Measurements from ENCODE around the gene RBFA.
"Not testable (repeated sequence)": the region's sequence is repeated elsewhere in the genome, so short reads cannot be mapped to it uniquely, and the experiment has no call there.

RBFA gene

GRCh38 chr18:79988451-79989194 is 45.6 kb upstream of the RBFA start, which contains the start of gene TXNL4A:
TXNL4A (minus strand) TSS chr18:79988563; CDS start chr18:79988392, 171 bp downstream.
- no peaks in the 10 kb centered on the region for H3K27me3 ChIP-seq (replicated peaks)
- peak within 1 kb of the TSS; percentile 80 for H3K27ac ChIP-seq
- in situ Hi-C loops (cut with HindIII; ENCODE audit: low pct_ligation_motif_present, low sequenced_read_pairs): no loop called here
- peak within 1 kb of the TSS; percentile 79 for H3K4me3 ChIP-seq (ENCODE audit: low read depth, low read length)
- peak; percentile 75 for DNase-seq
- no peaks in the 10 kb centered on the region for H3K36me3 ChIP-seq (replicated peaks)
- TF ChIP-seq, protein P1, sequence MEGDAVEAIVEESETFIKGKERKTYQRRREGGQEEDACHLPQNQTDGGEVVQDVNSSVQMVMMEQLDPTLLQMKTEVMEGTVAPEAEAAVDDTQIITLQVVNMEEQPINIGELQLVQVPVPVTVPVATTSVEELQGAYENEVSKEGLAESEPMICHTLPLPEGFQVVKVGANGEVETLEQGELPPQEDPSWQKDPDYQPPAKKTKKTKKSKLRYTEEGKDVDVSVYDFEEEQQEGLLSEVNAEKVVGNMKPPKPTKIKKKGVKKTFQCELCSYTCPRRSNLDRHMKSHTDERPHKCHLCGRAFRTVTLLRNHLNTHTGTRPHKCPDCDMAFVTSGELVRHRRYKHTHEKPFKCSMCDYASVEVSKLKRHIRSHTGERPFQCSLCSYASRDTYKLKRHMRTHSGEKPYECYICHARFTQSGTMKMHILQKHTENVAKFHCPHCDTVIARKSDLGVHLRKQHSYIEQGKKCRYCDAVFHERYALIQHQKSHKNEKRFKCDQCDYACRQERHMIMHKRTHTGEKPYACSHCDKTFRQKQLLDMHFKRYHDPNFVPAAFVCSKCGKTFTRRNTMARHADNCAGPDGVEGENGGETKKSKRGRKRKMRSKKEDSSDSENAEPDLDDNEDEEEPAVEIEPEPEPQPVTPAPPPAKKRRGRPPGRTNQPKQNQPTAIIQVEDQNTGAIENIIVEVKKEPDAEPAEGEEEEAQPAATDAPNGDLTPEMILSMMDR (IDR thresholded peaks at IDR 0.05; ENCODE audit: low read depth, low read length, missing control alignments): no peak

GRCh38 chr18:79989195-79989497 is 45.1 kb upstream of the RBFA start:
- no peaks in the 10 kb centered on the region for H3K36me3 ChIP-seq (replicated peaks)
- peak overlapping the region; percentile 80 for H3K27ac ChIP-seq
- no peak for DNase-seq
- H3K4me3 ChIP-seq (ENCODE audit: low read depth, low read length): peak overlapping the region; percentile 79
- no peaks in the 10 kb centered on the region for H3K27me3 ChIP-seq (replicated peaks)
- in situ Hi-C loops (cut with HindIII; ENCODE audit: low pct_ligation_motif_present, low sequenced_read_pairs): no loop called here
- TF ChIP-seq, protein P1 (IDR thresholded peaks at IDR 0.05; ENCODE audit: low read depth, low read length, missing control alignments): no peak

- no peak overlapping the region for H3K27ac ChIP-seq
- no peak for DNase-seq
- no peaks in the 10 kb centered on the region for H3K27me3 ChIP-seq (replicated peaks)
- TF ChIP-seq, protein P1 (IDR thresholded peaks at IDR 0.05; ENCODE audit: low read depth, low read length, missing control alignments): no peak
- no peaks in the 10 kb centered on the region for H3K36me3 ChIP-seq (replicated peaks)
- H3K4me3 ChIP-seq (ENCODE audit: low read depth, low read length): no peak overlapping the region
- in situ Hi-C loops (cut with HindIII; ENCODE audit: low pct_ligation_motif_present, low sequenced_read_pairs): no loop called here
These were observed 42.7 kb upstream of the RBFA start for GRCh38 chr18:79991494-79991893.

- DNase-seq; in situ Hi-C loops (cut with HindIII; ENCODE audit: low pct_ligation_motif_present, low sequenced_read_pairs); H3K36me3 ChIP-seq (replicated peaks); H3K27me3 ChIP-seq (replicated peaks); H3K4me3 ChIP-seq (ENCODE audit: low read depth, low read length); H3K27ac ChIP-seq: not testable (repeated sequence)
These were observed 34.5 kb upstream of the RBFA start for GRCh38 chr18:79999701-80000100.

DNA sequence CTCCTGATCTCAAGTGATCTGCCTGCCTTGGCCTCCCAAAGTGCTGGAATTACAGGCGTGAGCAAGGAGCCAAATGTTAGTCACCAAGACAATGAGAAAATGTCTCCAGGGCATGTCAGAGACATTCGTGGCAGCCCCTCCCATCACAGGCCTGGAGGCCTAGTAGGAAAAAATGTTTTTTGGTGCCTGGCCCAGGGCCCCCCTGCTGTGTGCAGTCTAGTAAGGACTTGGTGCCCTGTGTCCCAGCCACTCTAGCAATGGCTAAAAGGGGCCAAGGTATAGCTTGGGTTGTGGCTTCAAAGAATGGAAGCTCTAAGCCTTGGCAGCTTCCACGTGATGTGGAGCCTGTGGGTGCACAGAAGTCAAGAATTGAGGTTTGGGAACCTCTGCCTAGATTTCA is 33.4 kb upstream of the RBFA start:
- no peak overlapping the region for H3K27ac ChIP-seq
- no peak overlapping the region for H3K4me3 ChIP-seq (ENCODE audit: low read depth, low read length)
- TF ChIP-seq, protein P1 (IDR thresholded peaks at IDR 0.05; ENCODE audit: low read depth, low read length, missing control alignments): no peak
- in situ Hi-C loops (cut with HindIII; ENCODE audit: low pct_ligation_motif_present, low sequenced_read_pairs): no loop called here
- no peaks in the 10 kb centered on the region for H3K27me3 ChIP-seq (replicated peaks)
- no peak for DNase-seq
- H3K36me3 ChIP-seq (replicated peaks): no peaks in the 10 kb centered on the region

- Histone ChIP-seq H3K27me3 (replicated peaks) (no peaks in the 10 kb centered on the region), H3K27ac (no peak overlapping the region)
- in situ Hi-C loops (cut with HindIII; ENCODE audit: low pct_ligation_motif_present, low sequenced_read_pairs): no loop called here
These were observed 31.8 kb upstream of the RBFA start for GRCh38 chr18:80002468-80002867.

More at GRCh38 chr18:80002468-80002867, 31.8 kb upstream of the RBFA start:
- no peak for DNase-seq
- Histone ChIP-seq H3K36me3 (replicated peaks) (no peaks in the 10 kb centered on the region), H3K4me3 (ENCODE audit: low read depth, low read length) (no peak overlapping the region)
- TF ChIP-seq, protein P1 (IDR thresholded peaks at IDR 0.05; ENCODE audit: low read depth, low read length, missing control alignments): no peak
